ENCODE measurements around the gene BRINP3.

The BRINP3 gene

GRCh38 chr1:190344454-190344853, 133.2 kb downstream of the BRINP3 start:
- H3K4me3 ChIP-seq, result no peak overlapping the region
- no peaks in the 10 kb centered on the region for H3K36me3 ChIP-seq
- no peaks in the 10 kb centered on the region for H4K20me1 ChIP-seq
- no peaks in the 10 kb centered on the region for H3K27me3 ChIP-seq
- H3K9me3 ChIP-seq, result no peaks in the 10 kb centered on the region
- H3K27ac ChIP-seq, result no peak overlapping the region
- H3K4me1 ChIP-seq, result no peaks in the 10 kb centered on the region
- H3K4me2 ChIP-seq, result no peak overlapping the region
- no peak for TF ChIP-seq Cebpa-rat (IDR thresholded peaks at IDR 0.05)
- no peak overlapping the region for H3K9ac ChIP-seq

- no peak overlapping the region for H3K9ac ChIP-seq
- no peak for TF ChIP-seq Cebpa-rat (IDR thresholded peaks at IDR 0.05)
- no peaks in the 10 kb centered on the region for H3K27me3 ChIP-seq
- H3K4me1 ChIP-seq, result no peaks in the 10 kb centered on the region
- H3K4me3 ChIP-seq, result no peak overlapping the region
- H4K20me1 ChIP-seq, result no peaks in the 10 kb centered on the region
- H3K36me3 ChIP-seq, result no peaks in the 10 kb centered on the region
- H3K4me2 ChIP-seq, result no peak overlapping the region
- no peak overlapping the region for H3K27ac ChIP-seq
- no peaks in the 10 kb centered on the region for H3K9me3 ChIP-seq
These were observed 138.8 kb downstream of the BRINP3 start for GRCh38 chr1:190338829-190339228.

- Histone ChIP-seq H3K4me3 (no peak overlapping the region), H3K4me2 (no peak overlapping the region), H3K9me3 (no peaks in the 10 kb centered on the region), H3K27ac (no peak overlapping the region), H4K20me1 (no peaks in the 10 kb centered on the region), H3K36me3 (no peaks in the 10 kb centered on the region), H3K9ac (no peak overlapping the region), H3K4me1 (no peaks in the 10 kb centered on the region), H3K27me3 (no peaks in the 10 kb centered on the region)
- no peak for TF ChIP-seq Cebpa-rat (IDR thresholded peaks at IDR 0.05)
These were observed 148.8 kb downstream of the BRINP3 start for GRCh38 chr1:190328871-190329270.

GRCh38 chr1:190328361-190328760, 149.3 kb downstream of the BRINP3 start:
- Histone ChIP-seq H3K4me2 (no peak overlapping the region), H3K27ac (no peak overlapping the region), H4K20me1 (no peaks in the 10 kb centered on the region), H3K36me3 (no peaks in the 10 kb centered on the region), H3K9me3 (no peaks in the 10 kb centered on the region), H3K27me3 (no peaks in the 10 kb centered on the region), H3K4me1 (no peaks in the 10 kb centered on the region), H3K9ac (no peak overlapping the region), H3K4me3 (no peak overlapping the region)
- no peak for TF ChIP-seq Cebpa-rat (IDR thresholded peaks at IDR 0.05)

GRCh38 chr1:190327271-190327670, 150.4 kb downstream of the BRINP3 start:
- Histone ChIP-seq H3K9me3 (no peaks in the 10 kb centered on the region), H3K27ac (no peak overlapping the region), H3K9ac (no peak overlapping the region), H3K4me2 (no peak overlapping the region), H3K27me3 (no peaks in the 10 kb centered on the region), H3K4me3 (no peak overlapping the region), H4K20me1 (no peaks in the 10 kb centered on the region), H3K36me3 (no peaks in the 10 kb centered on the region), H3K4me1 (no peaks in the 10 kb centered on the region)
- no peak for TF ChIP-seq Cebpa-rat (IDR thresholded peaks at IDR 0.05)

- H3K9ac ChIP-seq, result no peak overlapping the region
- no peaks in the 10 kb centered on the region for H4K20me1 ChIP-seq
- H3K9me3 ChIP-seq, result no peaks in the 10 kb centered on the region
- no peak overlapping the region for H3K27ac ChIP-seq
- H3K27me3 ChIP-seq, result no peaks in the 10 kb centered on the region
- H3K36me3 ChIP-seq, result no peaks in the 10 kb centered on the region
- no peak for TF ChIP-seq Cebpa-rat (IDR thresholded peaks at IDR 0.05)
- H3K4me3 ChIP-seq, result no peak overlapping the region
- no peaks in the 10 kb centered on the region for H3K4me1 ChIP-seq
- H3K4me2 ChIP-seq, result no peak overlapping the region
These were observed 154.1 kb downstream of the BRINP3 start for GRCh38 chr1:190323530-190323929.

GRCh38 chr1:190322274-190322673, 155.4 kb downstream of the BRINP3 start:
- no peak overlapping the region for H3K9ac ChIP-seq
- H3K4me1 ChIP-seq, result no peaks in the 10 kb centered on the region
- H3K9me3 ChIP-seq, result no peaks in the 10 kb centered on the region
- no peaks in the 10 kb centered on the region for H4K20me1 ChIP-seq
- no peaks in the 10 kb centered on the region for H3K27me3 ChIP-seq
- H3K4me2 ChIP-seq, result no peak overlapping the region
- no peak for TF ChIP-seq Cebpa-rat (IDR thresholded peaks at IDR 0.05)
- H3K4me3 ChIP-seq, result no peak overlapping the region
- no peak overlapping the region for H3K27ac ChIP-seq
- no peaks in the 10 kb centered on the region for H3K36me3 ChIP-seq

GRCh38 chr1:190320952-190321351, 156.7 kb downstream of the BRINP3 start:
- H3K27ac ChIP-seq, result no peak overlapping the region
- H4K20me1 ChIP-seq, result no peaks in the 10 kb centered on the region
- no peaks in the 10 kb centered on the region for H3K36me3 ChIP-seq
- no peaks in the 10 kb centered on the region for H3K27me3 ChIP-seq
- H3K4me3 ChIP-seq, result no peak overlapping the region
- TF ChIP-seq Cebpa-rat (IDR thresholded peaks at IDR 0.05), result no peak
- H3K9me3 ChIP-seq, result no peaks in the 10 kb centered on the region
- no peak overlapping the region for H3K9ac ChIP-seq
- no peaks in the 10 kb centered on the region for H3K4me1 ChIP-seq
- H3K4me2 ChIP-seq, result no peak overlapping the region

GRCh38 chr1:190312763-190313162, 164.9 kb downstream of the BRINP3 start:
- Histone ChIP-seq H3K9ac (no peak overlapping the region), H3K27ac (no peak overlapping the region), H4K20me1 (no peaks in the 10 kb centered on the region), H3K27me3 (no peaks in the 10 kb centered on the region), H3K4me2 (no peak overlapping the region), H3K9me3 (no peaks in the 10 kb centered on the region), H3K36me3 (no peaks in the 10 kb centered on the region), H3K4me3 (no peak overlapping the region), H3K4me1 (no peaks in the 10 kb centered on the region)
- TF ChIP-seq Cebpa-rat (IDR thresholded peaks at IDR 0.05), result no peak

- Histone ChIP-seq H3K36me3 (no peaks in the 10 kb centered on the region), H3K27me3 (no peaks in the 10 kb centered on the region), H3K4me1 (no peaks in the 10 kb centered on the region), H3K27ac (no peak overlapping the region), H4K20me1 (no peaks in the 10 kb centered on the region), H3K4me2 (no peak overlapping the region), H3K9ac (no peak overlapping the region), H3K9me3 (no peaks in the 10 kb centered on the region), H3K4me3 (no peak overlapping the region)
- no peak for TF ChIP-seq Cebpa-rat (IDR thresholded peaks at IDR 0.05)
These were observed 174.2 kb downstream of the BRINP3 start for GRCh38 chr1:190303501-190303900.

- no peaks in the 10 kb centered on the region for H4K20me1 ChIP-seq
- no peaks in the 10 kb centered on the region for H3K9me3 ChIP-seq
- no peak overlapping the region for H3K4me2 ChIP-seq
- H3K36me3 ChIP-seq, result no peaks in the 10 kb centered on the region
- H3K4me3 ChIP-seq, result no peak overlapping the region
- H3K27me3 ChIP-seq, result no peaks in the 10 kb centered on the region
- TF ChIP-seq Cebpa-rat (IDR thresholded peaks at IDR 0.05), result no peak
- H3K9ac ChIP-seq, result no peak overlapping the region
- no peaks in the 10 kb centered on the region for H3K4me1 ChIP-seq
- no peak overlapping the region for H3K27ac ChIP-seq
These were observed 181.2 kb downstream of the BRINP3 start for GRCh38 chr1:190296453-190296852.
